HG03139 (cell line): ENCODE results near the gene CHST1.

Experiments used
- ATAC-seq: cut with Tn5 transposase; IDR thresholded peaks from one replicate; pipeline ENCODE4 v1.9.1; 2021; ENCODE audit not compliant: unreplicated experiment

CHST1 gene

DNA sequence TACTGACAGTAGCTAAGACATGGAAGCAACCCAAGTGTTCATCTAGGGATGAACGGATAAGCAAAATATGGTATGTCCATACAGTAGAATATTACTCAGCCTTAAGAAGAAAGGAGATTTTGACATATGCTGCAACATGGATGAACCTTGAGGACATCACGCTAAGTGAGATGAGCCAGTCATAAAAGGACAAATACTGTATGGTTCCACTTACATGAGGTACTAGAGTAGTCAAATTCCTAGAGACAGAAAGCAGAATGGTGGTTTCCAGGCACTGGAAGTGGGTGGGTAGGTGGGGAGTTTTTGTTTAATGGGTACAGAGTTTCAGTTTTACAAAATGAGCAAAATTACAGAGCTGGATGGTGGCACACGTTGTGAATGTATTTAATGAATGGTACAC, 18.1 kb downstream of the CHST1 start:
- no peak for ATAC-seq

DNA sequence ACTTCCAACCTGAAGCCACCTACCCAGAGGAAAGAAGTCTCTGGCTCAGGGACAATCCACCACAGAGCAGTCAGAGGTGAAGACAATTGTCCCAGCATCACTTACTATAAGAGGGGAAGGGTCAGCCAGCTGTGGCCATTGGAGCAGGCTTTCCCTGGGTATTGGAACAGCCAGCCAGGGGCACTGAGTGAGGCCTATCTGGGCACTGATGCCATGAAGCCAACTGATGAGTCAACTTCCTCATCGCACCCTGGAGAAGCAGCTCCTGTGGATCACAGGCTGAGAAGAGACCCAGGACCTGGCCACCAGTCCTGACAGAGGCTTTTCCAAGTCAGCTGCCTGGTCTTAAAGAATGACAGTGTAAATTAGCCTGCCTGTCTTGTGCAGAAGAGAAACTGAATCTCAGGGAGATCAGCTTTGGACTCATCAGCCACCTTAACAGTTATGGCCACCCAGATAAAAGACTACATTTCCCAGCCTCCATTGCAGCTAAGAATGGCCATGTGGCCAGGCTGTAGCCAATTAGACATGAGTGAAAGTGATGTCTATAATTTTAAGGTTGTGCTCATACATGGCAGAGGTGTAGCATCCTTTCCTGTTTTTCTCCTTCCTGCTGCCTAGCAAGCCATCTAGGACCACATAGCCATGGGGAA, 19.0 kb downstream of the CHST1 start:
- no peak for ATAC-seq

DNA sequence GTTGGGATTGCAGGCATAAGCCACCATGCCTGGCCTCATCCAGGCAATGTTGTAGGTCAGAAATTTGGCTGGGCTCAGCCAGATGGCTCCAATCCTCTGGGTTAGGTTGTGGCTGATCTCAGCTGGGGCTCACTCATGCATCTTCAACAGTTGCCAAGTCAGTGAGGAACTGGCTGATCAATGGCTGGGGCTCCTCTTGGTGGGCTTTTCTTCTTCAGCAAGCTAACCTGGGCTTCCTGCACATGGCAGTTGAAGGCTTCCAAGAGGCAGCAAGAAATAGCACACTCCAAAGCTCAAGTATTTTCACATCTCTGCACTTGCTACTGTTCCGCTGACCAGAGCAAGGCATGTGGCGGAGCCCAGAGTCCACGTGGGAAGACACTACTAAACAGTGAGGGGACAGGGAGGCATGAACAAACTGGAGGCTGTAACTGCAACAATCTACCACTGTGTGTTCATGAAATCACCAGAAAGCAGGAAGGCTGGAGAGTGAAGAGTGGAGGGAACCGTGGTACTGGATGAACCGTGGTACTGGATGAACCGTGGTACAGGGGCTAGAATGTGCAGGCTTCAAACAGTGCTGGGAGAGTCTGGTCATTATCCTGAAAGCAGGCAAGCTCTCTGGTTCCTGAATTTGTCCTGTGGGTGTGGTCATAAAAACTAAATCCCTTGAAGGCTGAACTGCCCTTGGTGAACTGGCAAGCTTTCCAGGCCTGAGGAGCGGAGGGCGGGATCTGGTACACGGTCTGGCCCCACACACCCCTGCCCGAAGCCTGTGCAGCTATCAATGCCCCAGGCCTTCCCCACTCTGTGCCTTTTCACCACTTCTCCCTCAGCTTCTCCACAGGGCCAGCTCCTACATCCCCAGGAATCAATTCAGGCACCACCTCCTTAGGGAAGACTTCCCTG, 20.2 kb downstream of the CHST1 start:
- no peak for ATAC-seq

DNA sequence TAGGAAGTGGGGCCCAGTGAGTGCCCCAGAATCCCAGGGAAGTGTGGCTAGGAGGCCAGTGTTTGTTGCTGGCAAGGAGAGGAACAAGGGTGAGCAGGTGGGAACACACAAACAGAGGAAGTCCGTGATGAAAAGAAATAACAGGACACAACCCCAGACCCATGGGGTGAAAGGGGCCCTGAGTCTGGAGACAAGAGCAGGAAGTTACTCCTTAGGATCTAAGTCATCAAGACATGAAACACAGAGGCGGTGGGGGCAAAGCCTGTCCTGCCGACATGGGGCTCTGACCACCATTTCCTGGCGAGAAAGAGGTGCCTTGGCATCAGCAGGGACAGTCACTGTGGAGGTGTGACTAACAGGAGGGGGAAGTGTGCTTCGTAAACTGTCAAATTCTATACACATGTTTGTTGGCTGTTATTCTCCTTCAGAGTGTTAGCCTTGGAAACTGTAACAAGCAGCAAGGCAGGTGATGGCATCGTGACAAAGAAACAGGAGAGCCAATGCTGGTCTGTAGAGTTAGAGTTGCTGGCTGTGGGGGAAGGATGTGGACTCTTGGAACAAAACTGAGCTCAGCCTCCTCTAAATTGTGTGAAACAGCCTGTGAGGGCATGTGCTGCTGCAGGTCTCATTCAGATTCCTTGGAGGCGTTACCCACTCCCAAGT, 21.7 kb downstream of the CHST1 start:
- ATAC-seq = no peak

DNA sequence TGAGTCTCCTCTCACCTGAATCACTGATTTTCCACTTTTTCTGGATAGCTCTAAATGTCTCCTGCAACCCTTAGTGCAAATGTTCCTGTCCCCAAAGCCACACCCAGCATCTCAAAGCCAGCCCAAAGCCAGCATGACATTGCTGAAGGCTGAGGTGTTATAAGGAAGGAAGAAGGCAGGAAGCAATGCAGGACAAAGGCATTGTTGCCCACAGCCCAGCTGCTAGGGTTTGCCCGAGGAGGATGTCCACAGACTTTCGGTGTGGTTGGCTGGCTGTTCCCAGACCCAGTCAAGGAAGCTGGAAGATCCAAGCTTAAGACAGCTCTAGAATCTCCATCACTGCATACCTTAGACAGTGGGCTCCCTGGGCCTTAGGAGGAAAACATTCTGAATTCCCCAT, 23.5 kb downstream of the CHST1 start:
- ATAC-seq = no peak

DNA sequence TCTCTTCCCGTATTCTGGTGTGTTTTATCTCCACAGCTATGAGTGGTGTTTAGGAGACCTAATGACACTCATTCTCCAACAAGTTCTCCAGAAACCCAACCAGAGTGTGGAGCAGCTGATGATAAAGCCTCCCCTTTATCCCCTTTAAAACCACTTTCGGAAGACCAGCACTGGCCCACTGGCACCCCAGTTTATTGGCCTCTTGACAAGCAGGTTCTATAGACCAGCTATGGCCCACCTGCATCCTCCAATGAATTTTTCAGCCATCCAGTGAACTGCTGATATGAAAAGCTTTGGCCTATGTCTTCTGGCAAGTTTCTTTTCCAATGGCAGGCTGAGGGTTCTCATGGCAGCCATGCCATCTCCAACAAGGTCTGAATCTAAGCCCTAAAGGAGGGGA, 27.4 kb downstream of the CHST1 start:
- ATAC-seq = no peak

DNA sequence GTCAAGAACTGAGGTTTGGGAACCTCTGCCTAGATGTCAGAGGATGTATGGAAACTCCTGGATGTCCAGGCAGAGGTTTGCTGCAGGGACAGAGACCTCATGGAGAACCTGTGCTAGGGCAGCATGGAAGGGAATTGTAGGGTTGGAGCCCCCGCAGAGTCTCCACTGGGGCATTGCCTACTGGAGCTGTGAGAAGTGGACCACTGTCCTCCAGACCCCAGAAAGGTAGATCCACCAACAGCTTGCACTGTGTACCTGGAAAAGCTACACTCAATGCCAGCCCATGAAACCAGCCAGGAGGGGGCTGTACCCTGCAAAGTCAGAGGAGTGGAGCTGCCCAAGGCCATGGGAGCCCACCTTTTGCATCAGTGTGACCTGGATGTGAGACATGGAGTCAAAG, 29.5 kb downstream of the CHST1 start:
- ATAC-seq = no peak

DNA sequence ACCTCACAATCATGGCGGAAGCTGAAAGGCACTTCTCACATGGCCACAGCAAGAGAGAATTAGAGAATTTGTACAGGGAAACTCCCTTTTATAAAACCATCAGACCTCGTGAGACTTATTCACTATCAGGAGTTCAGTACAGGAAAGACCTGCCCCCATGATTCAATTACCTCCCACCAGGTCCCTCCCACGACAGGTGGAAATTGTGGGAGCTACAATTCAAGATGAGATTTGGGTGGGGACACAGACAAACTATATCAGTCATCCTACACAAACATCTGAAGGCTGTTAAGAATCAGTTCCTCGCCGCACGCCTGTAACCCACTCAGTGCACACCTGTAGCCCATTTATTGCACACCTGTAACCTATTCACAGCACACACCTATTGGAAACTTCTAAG, 39.8 kb downstream of the CHST1 start:
- no peak for ATAC-seq

DNA sequence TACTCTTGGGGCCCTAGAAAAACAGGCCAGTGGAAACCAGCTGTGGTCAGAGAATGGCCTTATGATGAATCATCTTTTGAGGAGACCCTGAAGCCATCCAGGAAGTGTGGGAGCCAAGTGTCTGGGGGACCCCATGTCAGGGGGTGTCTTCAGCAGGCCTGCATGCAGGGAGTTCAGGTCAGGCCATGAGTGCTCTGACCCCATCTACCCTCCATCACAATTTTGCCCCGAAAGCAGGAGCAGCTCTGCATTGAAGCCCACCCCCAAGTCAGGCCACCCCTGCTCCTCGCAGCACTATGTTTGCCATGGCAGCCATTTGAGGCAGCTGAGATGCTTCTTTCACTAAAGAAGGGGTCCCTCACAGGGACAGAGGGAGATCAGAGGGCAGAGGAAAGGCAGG, 41.3 kb downstream of the CHST1 start:
- no peak for ATAC-seq

DNA sequence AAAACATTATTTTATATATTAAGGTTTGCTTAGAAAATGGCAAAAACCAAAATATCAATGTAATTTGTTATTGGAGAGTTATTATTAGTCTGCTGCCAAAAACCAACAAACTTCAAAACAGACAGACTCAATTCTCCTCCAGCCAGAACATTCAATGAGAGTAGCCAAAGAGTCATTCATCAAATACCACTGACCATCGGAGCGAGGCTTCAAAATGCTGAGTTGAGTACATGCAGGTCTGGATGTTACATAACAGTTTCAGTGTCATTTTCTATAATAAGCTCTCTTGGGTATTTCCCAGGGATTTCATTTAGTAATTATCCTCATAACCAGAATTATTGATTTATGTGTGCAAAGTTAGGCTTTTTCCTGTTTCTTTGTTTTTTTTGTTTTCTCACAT, 42.6 kb downstream of the CHST1 start:
- ATAC-seq = no peak

DNA sequence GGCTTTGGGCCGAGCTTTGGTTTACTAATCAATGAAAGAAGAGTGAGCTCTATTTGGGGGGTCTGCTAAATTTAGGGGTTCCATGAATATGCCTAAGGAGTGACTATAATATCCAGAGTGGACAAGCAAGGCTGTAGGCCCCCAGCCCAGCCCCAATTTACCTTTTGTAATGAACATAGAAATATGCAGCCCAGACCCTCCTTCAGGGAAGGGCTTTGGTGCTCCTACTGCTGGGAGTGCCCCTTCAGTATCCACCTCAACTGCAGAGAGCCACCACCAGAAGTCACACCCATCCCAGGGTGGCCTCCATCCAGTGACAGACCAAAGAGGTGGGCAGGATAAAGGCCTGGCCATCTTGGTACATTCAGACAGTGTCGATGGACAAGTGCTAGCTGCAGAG, 43.1 kb downstream of the CHST1 start:
- ATAC-seq = no peak

DNA sequence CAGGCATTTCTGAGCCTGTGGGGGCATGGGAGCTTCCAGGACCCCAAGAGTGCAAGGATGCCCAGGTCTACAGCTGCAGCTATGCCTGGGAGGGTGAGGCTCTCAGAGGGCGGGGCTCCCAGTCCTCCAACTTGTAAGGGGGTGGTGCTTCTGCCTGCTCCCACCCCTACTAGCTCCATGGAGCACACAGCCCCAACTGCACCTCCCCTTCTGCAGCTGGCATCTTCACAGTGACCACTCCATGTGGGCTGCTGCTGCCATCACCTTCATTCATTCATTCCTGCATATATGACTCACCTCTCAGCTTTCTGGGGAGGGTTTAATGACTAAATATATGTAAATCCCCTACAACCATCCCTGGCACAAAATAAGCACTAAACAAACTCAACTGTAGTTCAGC, 43.8 kb downstream of the CHST1 start:
- no peak for ATAC-seq

DNA sequence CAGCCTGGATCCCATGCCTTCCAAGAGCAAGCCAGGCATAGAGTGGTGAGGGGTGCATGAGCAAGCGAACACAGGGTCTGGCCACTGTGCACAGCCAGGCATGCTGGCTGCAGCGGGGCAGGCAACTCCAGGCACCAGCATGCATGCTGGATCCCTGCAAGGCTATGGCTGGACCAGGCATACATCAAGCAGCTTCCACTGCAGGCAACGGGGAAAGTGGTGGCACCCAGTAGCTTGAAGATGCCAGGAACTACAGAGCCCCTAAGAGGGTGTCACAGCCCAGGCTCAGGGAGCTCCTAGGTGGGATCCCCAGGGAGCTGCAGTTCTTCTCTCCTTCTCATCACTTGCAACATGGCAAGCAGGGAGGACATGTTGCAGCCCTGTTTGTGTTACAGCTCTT, 45.2 kb downstream of the CHST1 start:
- no peak for ATAC-seq

DNA sequence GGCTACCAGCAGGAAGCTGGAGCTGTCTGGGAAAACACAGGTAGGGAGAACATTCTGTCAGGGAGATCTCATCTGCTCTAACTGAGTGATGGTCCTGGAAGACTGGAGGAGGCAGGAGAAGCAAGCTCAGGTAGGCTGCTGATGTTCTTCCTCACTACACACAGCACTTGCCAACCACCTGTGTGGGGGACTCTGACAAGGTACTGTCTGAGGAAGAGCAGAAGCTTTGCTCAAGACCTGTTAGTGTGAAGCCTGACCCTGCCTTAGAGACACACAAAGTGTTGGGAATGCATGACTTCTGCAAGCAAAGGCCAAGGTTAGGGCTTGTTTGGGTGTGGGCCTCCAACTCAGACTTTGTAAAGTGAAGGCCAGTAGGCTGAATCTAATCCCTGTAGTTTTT, 46.5 kb downstream of the CHST1 start:
- ATAC-seq = no peak

DNA sequence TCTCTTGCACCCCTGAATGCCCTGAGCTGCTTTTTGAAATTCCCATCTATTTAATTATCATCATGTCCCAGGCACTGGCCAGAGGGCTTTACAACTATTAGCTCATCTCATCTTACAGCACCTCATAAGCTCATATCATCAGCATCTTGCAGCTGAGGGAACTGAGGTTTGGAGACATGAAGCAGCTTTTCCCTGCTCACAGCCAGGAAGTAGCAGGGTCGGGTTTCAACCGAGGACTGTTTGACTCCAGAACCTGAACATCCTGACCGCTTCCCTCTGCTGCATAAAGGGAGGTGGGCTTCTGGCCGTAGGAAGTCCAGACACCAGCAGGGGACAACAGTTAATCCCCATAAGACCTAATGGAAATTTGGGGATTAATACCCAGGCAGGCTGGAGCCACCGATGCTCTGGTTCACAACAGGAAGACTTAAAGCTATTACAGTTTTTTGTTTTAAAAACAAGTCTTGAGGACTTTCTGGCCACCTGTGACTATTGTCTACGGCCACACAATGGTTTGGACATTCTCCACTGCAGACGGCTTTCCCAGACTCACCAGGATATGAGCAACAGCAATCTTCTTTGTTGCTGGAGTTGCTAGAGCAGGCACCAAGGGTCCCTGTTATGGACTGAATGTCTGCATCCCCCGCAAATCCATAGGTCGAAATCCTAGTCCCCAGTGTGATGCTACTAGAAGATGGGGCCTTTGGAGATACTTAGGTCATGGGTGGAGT, 47.4 kb downstream of the CHST1 start:
- ATAC-seq = no peak

DNA sequence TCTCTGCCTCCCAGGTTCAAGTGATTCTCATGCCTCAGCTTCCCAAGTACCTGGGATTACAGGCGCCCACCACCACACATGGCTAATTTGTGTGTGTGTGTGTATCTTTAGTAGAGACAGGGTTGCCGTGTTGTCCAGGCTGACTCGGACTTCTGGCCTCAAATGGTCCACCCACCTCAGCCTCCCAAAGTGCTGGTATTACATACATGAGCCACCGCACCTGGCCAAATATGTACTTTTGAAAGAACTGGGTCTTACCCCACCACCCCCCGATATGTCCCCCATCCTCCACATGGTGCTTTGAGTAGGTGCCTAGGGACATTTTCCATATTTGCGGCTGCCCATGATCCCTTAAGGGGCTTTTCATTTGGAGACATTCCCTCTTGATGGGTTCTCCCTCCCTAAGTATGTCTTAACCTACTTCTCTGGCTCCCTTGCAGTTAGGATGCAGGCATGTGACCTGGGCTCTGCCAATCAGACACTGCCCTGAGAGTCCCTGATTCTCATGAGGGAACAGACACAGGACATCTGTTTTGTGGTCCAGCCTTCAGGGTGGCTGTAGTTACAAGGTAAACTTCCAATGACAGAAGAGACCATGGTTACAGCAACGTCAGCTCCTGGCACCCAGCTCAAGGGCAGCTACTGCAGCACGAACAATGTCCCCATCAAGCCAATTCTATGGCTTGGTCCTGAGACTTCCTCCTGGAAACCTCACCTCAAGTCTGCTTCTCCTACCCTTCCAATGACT, 48.4 kb downstream of the CHST1 start:
- ATAC-seq = no peak

DNA sequence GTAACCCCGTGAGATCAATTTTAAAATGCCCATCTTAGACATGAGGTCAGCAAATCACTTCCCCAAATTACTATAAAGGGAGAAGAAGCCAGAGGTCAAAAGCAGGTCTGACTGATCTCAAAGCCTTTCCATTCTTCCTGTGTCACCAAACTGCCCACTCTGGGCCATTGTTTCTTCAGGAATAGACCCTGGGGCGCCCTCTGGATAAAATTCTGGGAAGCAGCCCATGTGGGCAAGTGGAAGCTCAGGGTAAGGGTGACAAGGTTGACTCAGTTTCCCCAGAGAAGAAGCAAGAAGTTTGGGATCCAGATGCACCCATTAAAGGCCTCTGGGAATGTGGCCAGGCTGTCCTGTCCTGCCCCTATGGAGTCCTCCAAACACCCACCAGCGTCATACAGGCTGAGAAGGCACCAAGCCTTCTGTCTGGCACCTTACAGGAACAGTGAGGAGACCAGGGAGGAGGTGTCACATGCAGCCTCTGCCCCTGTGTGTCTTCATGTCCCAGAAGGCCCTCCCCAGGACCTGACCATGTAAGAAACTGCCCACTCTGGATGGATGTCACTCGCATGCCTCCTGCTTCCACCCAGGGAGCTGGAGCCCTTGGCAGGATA, 50.1 kb downstream of the CHST1 start:
- no peak for ATAC-seq

DNA sequence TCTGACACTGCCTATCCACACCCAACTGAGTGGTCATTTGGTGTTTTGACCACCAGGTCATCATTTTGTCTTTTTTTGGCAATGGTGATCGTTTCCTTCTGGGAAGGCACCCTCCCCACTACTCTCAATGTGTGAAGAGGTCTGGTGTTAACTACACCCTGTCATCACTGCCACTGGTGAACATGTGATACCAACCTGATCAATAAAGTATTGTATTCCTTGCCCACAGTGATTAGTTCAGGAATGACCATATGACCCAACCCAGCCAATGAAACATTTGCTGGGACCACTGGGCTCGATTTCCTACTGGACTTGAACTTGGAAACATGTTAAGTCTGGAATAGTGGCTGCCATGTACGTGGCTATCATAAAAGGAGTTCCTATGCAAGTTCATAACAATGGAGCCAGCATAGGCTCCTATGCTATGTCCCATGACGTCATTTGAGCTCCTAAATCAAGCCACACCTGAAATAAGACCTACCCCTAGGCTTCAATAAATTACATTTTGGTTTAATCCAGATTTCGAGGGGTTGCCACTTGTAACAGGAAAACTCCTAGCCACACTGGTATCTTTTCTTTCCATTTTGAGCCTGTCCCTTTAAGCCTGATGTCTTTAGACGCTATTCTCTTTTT, 51.1 kb downstream of the CHST1 start:
- ATAC-seq = no peak

DNA sequence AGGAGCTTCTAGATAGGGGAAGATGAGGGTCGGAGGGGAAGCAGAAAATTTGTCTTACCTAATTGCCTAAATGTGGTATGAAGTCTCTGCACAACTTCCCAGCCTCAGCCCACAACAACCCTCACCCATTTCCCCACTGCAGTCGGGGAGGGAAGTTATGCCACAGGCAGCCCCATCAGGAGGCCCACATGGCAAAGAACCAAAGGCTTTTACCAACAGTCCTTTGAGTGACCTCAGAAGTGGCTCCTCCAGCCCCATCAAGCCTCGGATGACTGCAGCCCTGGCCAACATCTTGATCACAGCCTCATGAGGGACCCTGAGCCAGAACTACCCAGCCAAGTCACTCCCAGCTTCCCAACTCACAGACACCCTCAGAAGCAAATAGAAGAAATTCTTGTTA, 54.8 kb downstream of the CHST1 start:
- no peak for ATAC-seq

DNA sequence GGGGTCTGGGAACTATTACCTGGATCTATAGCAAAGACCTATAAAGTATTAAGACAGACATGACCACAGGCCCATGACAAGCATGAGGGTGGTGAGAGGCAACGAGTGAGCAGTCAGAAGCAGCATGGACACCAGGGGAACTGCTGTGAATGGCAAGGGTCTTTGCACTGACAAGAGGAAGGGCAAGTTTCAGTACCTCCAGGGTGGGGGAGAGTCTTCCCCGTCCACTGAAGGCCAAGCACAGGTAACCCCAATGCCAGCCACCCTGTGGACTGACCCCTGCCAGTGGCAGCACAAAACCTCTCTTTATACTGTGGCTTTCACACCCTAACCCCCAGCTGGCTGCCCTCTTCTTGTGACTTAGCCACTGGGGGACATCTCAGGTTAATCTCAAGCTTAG, 55.5 kb downstream of the CHST1 start:
- no peak for ATAC-seq
